ENCODE results near the gene MACROD2. TPM values are rescaled to one million over a fixed set of nuclear protein-coding genes. Genes with fewer than 3 reads are reported as not detected.

The MACROD2 gene
- total RNA-seq, 1 experiment from 2014 or later, result 1.6 TPM

GRCh38 chr20:15252304-15252703 lies 1257.0 kb downstream of the MACROD2 start:
- Histone ChIP-seq H3K4me2 (ENCODE audit: insufficient read depth, insufficient read length, low read length) (no peak overlapping the region), H3T11ph (ENCODE audit: low read length) (no peak overlapping the region), H3K79me1 (ENCODE audit: insufficient read depth, low read depth, low read length, poor library complexity, severe bottlenecking) (no peaks in the 10 kb centered on the region), H2BK20ac (ENCODE audit: low read depth, low read length, poor library complexity, severe bottlenecking) (no peak overlapping the region), H3K14ac (ENCODE audit: insufficient read depth, low read length) (no peak overlapping the region), H4K8ac (replicated peaks; ENCODE audit: insufficient read length, low read depth, low read length) (no peak overlapping the region), H4K91ac (ENCODE audit: insufficient read length, low read depth, low read length) (no peak overlapping the region), H2AK5ac (ENCODE audit: insufficient read length, low read length) (no peak overlapping the region), H3K56ac (ENCODE audit: insufficient read length, low read depth, low read length) (no peak overlapping the region), H3K4me1 (ENCODE audit: insufficient read depth, low read length) (no peaks in the 10 kb centered on the region; the same call in 1 of the 2 replicates), H3K27ac (ENCODE audit: insufficient read length, low read depth, low read length) (no peak overlapping the region), H3K18ac (ENCODE audit: insufficient read length, low read depth, low read length) (no peak overlapping the region), H2BK15ac (ENCODE audit: low read depth, low read length) (no peak overlapping the region), H3K4ac (ENCODE audit: low read depth, low read length) (no peak overlapping the region), H3K27me3 (ENCODE audit: insufficient read depth, low read length) (no peaks in the 10 kb centered on the region), H3K9ac (ENCODE audit: extremely low read depth, insufficient read length, low read length) (no peak overlapping the region), H3K23ac (ENCODE audit: insufficient read length, low read depth, low read length) (no peak overlapping the region), H2BK5ac (ENCODE audit: insufficient read length, low read length) (no peak overlapping the region), H3K79me2 (ENCODE audit: insufficient read depth, low read length) (no peaks in the 10 kb centered on the region), H4K20me1 (ENCODE audit: control insufficient read depth, insufficient read depth, insufficient read length) (no peaks in the 10 kb centered on the region), H3K23me2 (ENCODE audit: insufficient read length, low read depth, low read length, poor library complexity, severe bottlenecking) (no peaks in the 10 kb centered on the region), H3K9me3 (ENCODE audit: control insufficient read depth, low read depth, low read length) (no peaks in the 10 kb centered on the region), H4K5ac (ENCODE audit: insufficient read length, low read depth, low read length) (no peak overlapping the region), H2BK12ac (ENCODE audit: insufficient read length, low read depth, low read length) (no peak overlapping the region), H2BK120ac (ENCODE audit: low read depth, low read length, poor library complexity, severe bottlenecking) (no peak overlapping the region), H2AFZ (ENCODE audit: low read length) (no peak overlapping the region)
- WGBS (ENCODE audit: extremely low coverage, insufficient read length, low lambda C conversion rate), result no CpG with 5 or more reads among the region's 2 CpGs
- TF ChIP-seq, protein P1, sequence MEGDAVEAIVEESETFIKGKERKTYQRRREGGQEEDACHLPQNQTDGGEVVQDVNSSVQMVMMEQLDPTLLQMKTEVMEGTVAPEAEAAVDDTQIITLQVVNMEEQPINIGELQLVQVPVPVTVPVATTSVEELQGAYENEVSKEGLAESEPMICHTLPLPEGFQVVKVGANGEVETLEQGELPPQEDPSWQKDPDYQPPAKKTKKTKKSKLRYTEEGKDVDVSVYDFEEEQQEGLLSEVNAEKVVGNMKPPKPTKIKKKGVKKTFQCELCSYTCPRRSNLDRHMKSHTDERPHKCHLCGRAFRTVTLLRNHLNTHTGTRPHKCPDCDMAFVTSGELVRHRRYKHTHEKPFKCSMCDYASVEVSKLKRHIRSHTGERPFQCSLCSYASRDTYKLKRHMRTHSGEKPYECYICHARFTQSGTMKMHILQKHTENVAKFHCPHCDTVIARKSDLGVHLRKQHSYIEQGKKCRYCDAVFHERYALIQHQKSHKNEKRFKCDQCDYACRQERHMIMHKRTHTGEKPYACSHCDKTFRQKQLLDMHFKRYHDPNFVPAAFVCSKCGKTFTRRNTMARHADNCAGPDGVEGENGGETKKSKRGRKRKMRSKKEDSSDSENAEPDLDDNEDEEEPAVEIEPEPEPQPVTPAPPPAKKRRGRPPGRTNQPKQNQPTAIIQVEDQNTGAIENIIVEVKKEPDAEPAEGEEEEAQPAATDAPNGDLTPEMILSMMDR (conservative IDR thresholded peaks at IDR 0.05), result no peak
- peaks cover 3% of the 10 kb centered on the region; the same call in 1 of the 2 replicates for H3K27me3 Mint-ChIP-seq (ENCODE audit: low read depth)
- H3K9me3 Mint-ChIP-seq, result no peaks in the 10 kb centered on the region
- H3K4me3 Mint-ChIP-seq, result no peak overlapping the region
- H3K4me1 Mint-ChIP-seq, result peaks cover 10 to 11% of the 10 kb centered on the region in 2 experiments
- DNase-seq, result no peak
- H3K36me3 Mint-ChIP-seq (ENCODE audit: insufficient read depth in 1 of 3, low read depth in 3 of 3), result no peaks in the 10 kb centered on the region
- no peak overlapping the region for H3K27ac Mint-ChIP-seq

All from H9 (cell line).